Mesodermal cell (in vitro differentiated cells): Measurements from ENCODE around the gene TPRN.

Experiments used
- H3K27ac ChIP-seq: 2 replicates; pipeline ENCODE4 v1.7.0; 2013; ENCODE audit warnings: mild to moderate bottlenecking, low read depth, low read length, moderate library complexity; ENCODE audit not compliant: severe bottlenecking
- H3K36me3 ChIP-seq: 2 replicates; pipeline ENCODE4 v1.7.1; 2013; ENCODE audit warnings: mild to moderate bottlenecking, low read length, moderate library complexity; ENCODE audit not compliant: control insufficient read depth, insufficient read depth
- H3K4me1 ChIP-seq: one replicate; pipeline ENCODE4 v1.7.1; 2013; ENCODE audit warnings: mild to moderate bottlenecking, low read length; ENCODE audit not compliant: insufficient read depth, control insufficient read depth, poor library complexity, severe bottlenecking
- H3K4me3 ChIP-seq: 2 replicates; pipeline ENCODE4 v1.7.0; 2013; ENCODE audit warnings: low read length, control low read depth, mild to moderate bottlenecking; ENCODE audit not compliant: insufficient read depth, poor library complexity, severe bottlenecking; ENCODE audit errors: extremely low read depth
- H3K9me3 ChIP-seq: 2 replicates; pipeline ENCODE4 v1.7.1; 2013; ENCODE audit warnings: mild to moderate bottlenecking, low read length, moderate library complexity; ENCODE audit not compliant: control insufficient read depth
- WGBS, 2 experiments: methylation state at CpG; one replicate each; pipeline ENCODE4 v1.1.5; 2013; ENCODE audit warnings: missing lambda C conversion rate in 2 of 2; ENCODE audit not compliant: insufficient coverage in 2 of 2; 5-methylcytosine and 5-hydroxymethylcytosine counted together

The TPRN gene

GRCh38 chr9:137228506-137228967 lies 28.0 kb upstream of the TPRN start:
- Histone ChIP-seq H3K27ac (no peak overlapping the region), H3K4me1 (peaks cover 7% of the 10 kb centered on the region), H3K9me3 (no peaks in the 10 kb centered on the region), H3K4me3 (no peak overlapping the region), H3K36me3 (no peaks in the 10 kb centered on the region)
- whole genome bisulfite sequencing, 2 experiments = 92 to 93% methylated on average over 24 to 29 of the region's 29 CpGs

- WGBS, 2 experiments = 62 to 67% methylated on average over 10 to 16 of the region's 18 CpGs
- no peak overlapping the region for H3K4me3 ChIP-seq
- H3K36me3 ChIP-seq = no peaks in the 10 kb centered on the region
- no peaks in the 10 kb centered on the region for H3K9me3 ChIP-seq
- peaks cover 7% of the 10 kb centered on the region for H3K4me1 ChIP-seq
- H3K27ac ChIP-seq = no peak overlapping the region
Measured at GRCh38 chr9:137227853-137228505, 27.4 kb upstream of the TPRN start.

- no peaks in the 10 kb centered on the region for H3K36me3 ChIP-seq
- no peak within 1 kb of the TSS for H3K27ac ChIP-seq
- no peak within 1 kb of the TSS for H3K4me3 ChIP-seq
- WGBS, 2 experiments = 57 to 67% methylated on average over 22 to 24 of the region's 25 CpGs
- no peaks in the 10 kb centered on the region for H3K9me3 ChIP-seq
- H3K4me1 ChIP-seq = peaks cover 7% of the 10 kb centered on the region
Measured at GRCh38 chr9:137227054-137227852, 26.7 kb upstream of the TPRN start, which contains the start of gene RNF224. TSS of gene RNF224 (plus strand) at chr9:137227502. CDS start at chr9:137228336, 834 bp downstream.

- H3K4me3 ChIP-seq = no peak overlapping the region
- no peaks in the 10 kb centered on the region for H3K36me3 ChIP-seq
- H3K4me1 ChIP-seq = peaks cover 7% of the 10 kb centered on the region
- 90 to 91% methylated on average over 16 to 17 of the region's 18 CpGs for WGBS, 2 experiments
- no peak overlapping the region for H3K27ac ChIP-seq
- no peaks in the 10 kb centered on the region for H3K9me3 ChIP-seq
Measured at GRCh38 chr9:137226338-137227053, 26.0 kb upstream of the TPRN start.

- Histone ChIP-seq H3K27ac (no peak overlapping the region), H3K4me1 (peaks cover 7% of the 10 kb centered on the region), H3K4me3 (no peak overlapping the region), H3K36me3 (no peaks in the 10 kb centered on the region), H3K9me3 (no peaks in the 10 kb centered on the region)
- 90 to 93% methylated on average over 13 to 21 of the region's 21 CpGs for WGBS, 2 experiments
Measured at GRCh38 chr9:137225699-137226331, 25.3 kb upstream of the TPRN start.

GRCh38 chr9:137224830-137225694 lies 24.5 kb upstream of the TPRN start, which contains the start of gene CYSRT1:
TSS of gene CYSRT1 (plus strand) at chr9:137225174. CDS start at chr9:137225622, 448 bp downstream.
- H3K4me3 ChIP-seq = peak within 1 kb of the TSS; percentile 82
- no peaks in the 10 kb centered on the region for H3K36me3 ChIP-seq
- H3K9me3 ChIP-seq = no peaks in the 10 kb centered on the region
- H3K4me1 ChIP-seq = peaks cover 7% of the 10 kb centered on the region
- no peak within 1 kb of the TSS for H3K27ac ChIP-seq
- 77 to 82% methylated on average over 16 to 17 of the region's 23 CpGs for WGBS, 2 experiments

GRCh38 chr9:137223078-137223970 lies 22.8 kb upstream of the TPRN start:
- H3K4me1 ChIP-seq = peaks cover 12% of the 10 kb centered on the region
- peak overlapping the region; percentile 66 for H3K27ac ChIP-seq
- peak overlapping the region; percentile 82 for H3K4me3 ChIP-seq
- H3K36me3 ChIP-seq = no peaks in the 10 kb centered on the region
- no peaks in the 10 kb centered on the region for H3K9me3 ChIP-seq
- 4% methylated on average over 45 to 52 of the region's 63 CpGs for WGBS, 2 experiments

GRCh38 chr9:137222190-137223077 lies 21.9 kb upstream of the TPRN start, which contains the start of gene RNF208:
TSS of gene RNF208 (minus strand) at chr9:137222240. CDS start at chr9:137221212, 1,028 bp downstream.
- 12 to 17% methylated on average over 44 to 70 of the region's 88 CpGs for WGBS, 2 experiments
- Histone ChIP-seq H3K27ac (no peak within 1 kb of the TSS), H3K4me1 (peaks cover 21% of the 10 kb centered on the region), H3K9me3 (no peaks in the 10 kb centered on the region), H3K36me3 (no peaks in the 10 kb centered on the region), H3K4me3 (peak within 1 kb of the TSS; percentile 82)
